ENCODE results near the gene ST3GAL5.

- TF ChIP-seq CTCF (IDR thresholded peaks at IDR 0.05) (no peak), EP300 (IDR thresholded peaks at IDR 0.05) (no peak)
Observed at GRCh38 chr2:85800586-85800985, 88.2 kb downstream of the ST3GAL5 start.

All from sigmoid colon (tissue), 4 donors.